ENCODE results near the gene SYNPO2.
"Not testable (repeated sequence)": the region's sequence is repeated elsewhere in the genome, so short reads cannot be mapped to it uniquely, and the experiment has no call there.

The SYNPO2 gene

DNA sequence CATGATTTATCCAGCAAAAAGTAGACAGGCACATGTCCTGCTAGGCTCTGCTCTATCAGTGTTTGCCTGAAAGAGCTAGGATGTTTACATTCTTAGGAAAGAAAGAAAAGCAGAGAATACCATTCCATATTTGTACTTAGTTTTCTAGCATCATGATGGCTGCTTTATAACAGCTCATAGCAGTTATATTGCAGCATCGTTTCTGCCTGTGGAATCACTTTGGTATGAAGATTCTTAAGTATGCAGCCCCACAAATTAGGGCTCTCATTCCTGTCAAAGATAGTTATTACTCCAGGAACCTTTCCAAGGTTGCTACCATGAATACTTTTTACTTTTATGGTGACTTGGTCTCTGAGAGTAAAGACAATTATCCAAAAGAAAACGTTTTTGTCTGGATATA, 128.0 kb downstream of the SYNPO2 start:
- no peak for DNase-seq (ENCODE audit: low spot score in 2 of 2)
- H3K9me3 ChIP-seq: no peaks in the 10 kb centered on the region
- H3K4me3 ChIP-seq: no peak overlapping the region
- H3K36me3 ChIP-seq (replicated peaks): no peaks in the 10 kb centered on the region
- in situ Hi-C loops (cut with MboI; ENCODE audit: low sequenced_read_pairs): no loop called here
- peaks cover 53% of the 10 kb centered on the region for H3K27me3 ChIP-seq (ENCODE audit: low read depth)
- H3K4me1 ChIP-seq: no peaks in the 10 kb centered on the region

- H3K27me3 ChIP-seq (ENCODE audit: low read depth): peaks cover 57% of the 10 kb centered on the region
- DNase-seq (ENCODE audit: low spot score in 2 of 2): no peak
- no peaks in the 10 kb centered on the region for H3K4me1 ChIP-seq
- in situ Hi-C loops (cut with MboI; ENCODE audit: low sequenced_read_pairs): no loop called here
- no peaks in the 10 kb centered on the region for H3K36me3 ChIP-seq (replicated peaks)
- no peak overlapping the region for H3K4me3 ChIP-seq
- H3K9me3 ChIP-seq: no peaks in the 10 kb centered on the region
Measured at GRCh38 chr4:119017636-119018035, 129.0 kb downstream of the SYNPO2 start.

DNA sequence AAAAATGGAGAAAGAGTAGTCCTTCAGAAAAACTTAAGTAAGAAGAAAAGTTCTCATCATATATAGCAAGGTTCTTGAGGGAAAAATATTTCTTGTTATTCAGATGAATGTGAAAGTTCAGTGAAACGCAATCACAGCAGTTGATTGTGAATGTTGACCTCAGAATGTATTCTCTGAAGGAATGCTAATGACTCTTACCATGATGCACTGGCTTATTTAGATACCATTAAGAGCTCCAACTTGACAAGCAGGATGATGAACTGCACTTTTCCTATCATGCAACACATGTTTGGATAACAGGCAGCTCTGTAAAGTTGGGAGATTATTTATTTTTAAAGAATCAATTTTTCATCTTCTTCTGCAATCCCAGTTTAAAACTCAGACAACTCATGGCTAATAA, 131.5 kb downstream of the SYNPO2 start:
- Histone ChIP-seq H3K4me3 (no peak overlapping the region), H3K27me3 (ENCODE audit: low read depth) (peaks cover 72% of the 10 kb centered on the region), H3K36me3 (replicated peaks) (no peaks in the 10 kb centered on the region), H3K4me1 (peaks cover 18% of the 10 kb centered on the region), H3K9me3 (no peaks in the 10 kb centered on the region)
- in situ Hi-C loops (cut with MboI; ENCODE audit: low sequenced_read_pairs): no loop called here
- no peak for DNase-seq (ENCODE audit: low spot score in 2 of 2)

- H3K9me3 ChIP-seq; in situ Hi-C loops (cut with MboI; ENCODE audit: low sequenced_read_pairs); DNase-seq (ENCODE audit: low spot score in 2 of 2); H3K36me3 ChIP-seq (replicated peaks); H3K4me3 ChIP-seq: not testable (repeated sequence)
- Histone ChIP-seq H3K4me1 (peaks cover 19% of the 10 kb centered on the region), H3K27me3 (ENCODE audit: low read depth) (peaks cover 71% of the 10 kb centered on the region)
Measured at GRCh38 chr4:119022520-119022919, 133.9 kb downstream of the SYNPO2 start.

GRCh38 chr4:119024102-119024501, 135.4 kb downstream of the SYNPO2 start:
- peaks cover 19% of the 10 kb centered on the region for H3K4me1 ChIP-seq
- in situ Hi-C loops (cut with MboI; ENCODE audit: low sequenced_read_pairs): no loop called here
- no peaks in the 10 kb centered on the region for H3K36me3 ChIP-seq (replicated peaks)
- no peak overlapping the region for H3K4me3 ChIP-seq
- no peaks in the 10 kb centered on the region for H3K9me3 ChIP-seq
- peak; percentile 36 to 87 for DNase-seq (ENCODE audit: low spot score in 2 of 2)
- H3K27me3 ChIP-seq (ENCODE audit: low read depth): peaks cover 59% of the 10 kb centered on the region

- H3K4me3 ChIP-seq: no peak overlapping the region
- H3K4me1 ChIP-seq: peaks cover 19% of the 10 kb centered on the region
- in situ Hi-C loops (cut with MboI; ENCODE audit: low sequenced_read_pairs): no loop called here
- no peak for DNase-seq (ENCODE audit: low spot score in 2 of 2)
- no peaks in the 10 kb centered on the region for H3K36me3 ChIP-seq (replicated peaks)
- no peaks in the 10 kb centered on the region for H3K9me3 ChIP-seq
- H3K27me3 ChIP-seq (ENCODE audit: low read depth): peaks cover 54% of the 10 kb centered on the region
Measured at GRCh38 chr4:119025420-119025819, 136.8 kb downstream of the SYNPO2 start.

GRCh38 chr4:119025916-119026661, 137.4 kb downstream of the SYNPO2 start:
- Histone ChIP-seq H3K36me3 (replicated peaks) (no peaks in the 10 kb centered on the region), H3K27me3 (ENCODE audit: low read depth) (peaks cover 52% of the 10 kb centered on the region), H3K4me3 (no peak overlapping the region), H3K9me3 (no peaks in the 10 kb centered on the region), H3K4me1 (peaks cover 19% of the 10 kb centered on the region)
- in situ Hi-C loops (cut with MboI; ENCODE audit: low sequenced_read_pairs): no loop called here
- DNase-seq (ENCODE audit: low spot score in 2 of 2): no peak

DNA sequence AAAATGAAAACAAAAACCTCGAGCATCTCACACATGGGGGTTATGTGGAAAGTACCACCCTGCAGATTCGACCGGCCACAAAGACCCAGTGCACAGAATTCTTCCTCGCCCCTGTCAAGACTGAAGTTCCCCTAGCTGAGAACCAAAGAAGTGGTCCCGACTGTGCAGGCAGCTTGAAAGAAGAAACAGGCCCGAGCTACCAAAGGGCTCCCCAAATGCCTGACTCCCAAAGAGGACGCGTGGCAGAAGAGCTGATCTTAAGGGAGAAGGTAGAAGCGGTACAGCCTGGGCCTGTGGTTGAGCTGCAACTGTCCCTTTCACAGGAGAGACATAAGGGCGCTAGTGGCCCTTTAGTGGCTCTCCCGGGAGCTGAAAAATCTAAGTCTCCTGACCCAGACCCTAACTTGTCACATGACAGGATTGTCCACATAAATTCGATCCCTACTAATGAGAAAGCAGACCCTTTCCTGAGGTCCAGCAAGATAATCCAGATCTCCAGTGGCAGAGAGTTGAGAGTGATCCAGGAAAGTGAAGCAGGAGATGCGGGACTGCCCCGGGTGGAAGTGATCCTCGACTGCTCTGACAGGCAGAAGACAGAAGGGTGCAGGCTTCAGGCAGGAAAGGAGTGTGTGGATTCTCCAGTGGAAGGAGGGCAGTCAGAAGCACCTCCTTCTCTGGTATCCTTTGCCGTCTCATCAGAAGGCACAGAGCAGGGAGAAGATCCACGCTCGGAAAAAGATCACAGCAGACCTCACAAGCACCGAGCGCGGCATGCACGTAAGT, 138.2 kb downstream of the SYNPO2 start:
- H3K9me3 ChIP-seq: no peaks in the 10 kb centered on the region
- no peak for DNase-seq (ENCODE audit: low spot score in 2 of 2)
- peaks cover 19% of the 10 kb centered on the region for H3K4me1 ChIP-seq
- H3K27me3 ChIP-seq (ENCODE audit: low read depth): peaks cover 47% of the 10 kb centered on the region
- H3K4me3 ChIP-seq: no peak overlapping the region
- in situ Hi-C loops (cut with MboI; ENCODE audit: low sequenced_read_pairs): no loop called here
- no peaks in the 10 kb centered on the region for H3K36me3 ChIP-seq (replicated peaks)

- in situ Hi-C loops (cut with MboI; ENCODE audit: low sequenced_read_pairs): no loop called here
- H3K27me3 ChIP-seq (ENCODE audit: low read depth): peaks cover 51% of the 10 kb centered on the region
- H3K4me3 ChIP-seq: no peak overlapping the region
- H3K4me1 ChIP-seq: peaks cover 19% of the 10 kb centered on the region
- no peaks in the 10 kb centered on the region for H3K9me3 ChIP-seq
- no peak for DNase-seq (ENCODE audit: low spot score in 2 of 2)
- H3K36me3 ChIP-seq (replicated peaks): no peaks in the 10 kb centered on the region
Measured at GRCh38 chr4:119027811-119028210, 139.2 kb downstream of the SYNPO2 start.

DNA sequence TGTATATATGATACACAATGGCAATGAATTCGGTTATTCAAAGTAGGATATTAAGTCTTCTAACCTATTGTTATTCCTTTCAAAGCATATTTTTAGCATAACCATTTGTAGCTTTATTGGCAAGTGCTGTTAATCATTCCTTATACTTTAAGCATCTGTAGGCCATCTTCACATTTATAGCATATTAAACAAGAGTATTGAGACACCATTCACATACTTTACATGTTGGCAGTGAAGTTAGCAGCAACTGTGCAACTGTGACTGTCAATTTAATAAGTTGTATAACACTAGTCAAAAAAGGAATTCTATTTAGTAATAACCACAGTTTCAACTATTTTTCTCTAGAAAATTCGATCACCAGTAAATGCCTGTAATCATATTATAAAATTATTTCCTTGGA, 139.6 kb downstream of the SYNPO2 start:
- no peak overlapping the region for H3K4me3 ChIP-seq
- H3K27me3 ChIP-seq (ENCODE audit: low read depth): peaks cover 47% of the 10 kb centered on the region
- no peaks in the 10 kb centered on the region for H3K36me3 ChIP-seq (replicated peaks)
- DNase-seq (ENCODE audit: low spot score in 2 of 2): peak in 1 of 2 experiments; percentile 28
- in situ Hi-C loops (cut with MboI; ENCODE audit: low sequenced_read_pairs): no loop called here
- H3K4me1 ChIP-seq: peaks cover 17% of the 10 kb centered on the region
- H3K9me3 ChIP-seq: no peaks in the 10 kb centered on the region

GRCh38 chr4:119029847-119030535, 141.3 kb downstream of the SYNPO2 start:
- Histone ChIP-seq H3K4me3 (no peak overlapping the region), H3K36me3 (replicated peaks) (no peaks in the 10 kb centered on the region), H3K27me3 (ENCODE audit: low read depth) (peaks cover 36% of the 10 kb centered on the region), H3K4me1 (peaks cover 11% of the 10 kb centered on the region), H3K9me3 (no peaks in the 10 kb centered on the region)
- in situ Hi-C loops (cut with MboI; ENCODE audit: low sequenced_read_pairs): no loop called here
- no peak for DNase-seq (ENCODE audit: low spot score in 2 of 2)

GRCh38 chr4:119030536-119030890, 141.9 kb downstream of the SYNPO2 start:
- H3K9me3 ChIP-seq: no peaks in the 10 kb centered on the region
- no peaks in the 10 kb centered on the region for H3K36me3 ChIP-seq (replicated peaks)
- peaks cover 33% of the 10 kb centered on the region for H3K27me3 ChIP-seq (ENCODE audit: low read depth)
- DNase-seq (ENCODE audit: low spot score in 2 of 2): no peak
- in situ Hi-C loops (cut with MboI; ENCODE audit: low sequenced_read_pairs): no loop called here
- no peak overlapping the region for H3K4me3 ChIP-seq
- peaks cover 9% of the 10 kb centered on the region for H3K4me1 ChIP-seq

DNA sequence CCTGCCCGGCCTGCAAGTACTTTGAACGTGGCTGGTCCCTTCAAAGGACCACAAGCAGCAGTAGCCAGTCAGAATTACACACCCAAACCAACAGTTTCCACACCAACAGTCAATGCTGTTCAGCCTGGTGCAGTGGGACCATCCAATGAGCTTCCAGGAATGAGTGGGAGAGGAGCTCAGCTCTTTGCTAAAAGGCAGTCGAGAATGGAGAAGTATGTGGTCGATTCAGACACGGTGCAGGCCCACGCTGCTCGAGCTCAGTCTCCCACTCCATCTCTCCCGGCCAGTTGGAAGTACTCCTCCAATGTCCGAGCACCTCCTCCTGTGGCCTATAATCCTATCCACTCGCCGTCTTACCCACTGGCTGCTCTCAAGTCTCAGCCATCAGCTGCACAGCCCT, 142.6 kb downstream of the SYNPO2 start:
- Histone ChIP-seq H3K4me1 (peaks cover 9% of the 10 kb centered on the region), H3K4me3 (no peak overlapping the region), H3K27me3 (ENCODE audit: low read depth) (peaks cover 26% of the 10 kb centered on the region), H3K36me3 (replicated peaks) (no peaks in the 10 kb centered on the region), H3K9me3 (no peaks in the 10 kb centered on the region)
- in situ Hi-C loops (cut with MboI; ENCODE audit: low sequenced_read_pairs): no loop called here
- no peak for DNase-seq (ENCODE audit: low spot score in 2 of 2)
